Lower leg skin (tissue), 3 donors: Measurements from ENCODE around the gene SPAG7.

ENCODE experiments used
- CTCF ChIP-seq, 3 donors: fragments of 450-650 bp; IDR thresholded peaks; one replicate each; pipeline ENCODE4 v1.5.1; 2016; ENCODE audit warnings: antibody characterized with exemption in 3 of 3, mild to moderate bottlenecking in 3 of 3, moderate library complexity in 2 of 3
- POLR2A ChIP-seq, 2 donors: fragments of 450-650 bp; IDR thresholded peaks; one replicate each; pipeline ENCODE4 v1.6.1; 2016 to 2017; ENCODE audit warnings: antibody characterized with exemption in 2 of 2, mild to moderate bottlenecking in 1 of 2, moderate library complexity in 1 of 2

- no peak for TF ChIP-seq CTCF (IDR thresholded peaks at IDR 0.05)
- TF ChIP-seq POLR2A (IDR thresholded peaks at IDR 0.05) = no peak
Observed at GRCh38 chr17:4972752-4973151, 5.1 kb upstream of the SPAG7 start.
